B cell (primary cell): ENCODE data around the gene SMTNL2.

Source experiments
- EZH2 ChIP-seq: IDR thresholded peaks from 2 replicates; pipeline ENCODE4 v1.6.1; 2012; ENCODE audit warnings: borderline replicate concordance, low read depth, mild to moderate bottlenecking, moderate library complexity, low read length; ENCODE audit not compliant: insufficient read depth, poor library complexity, severe bottlenecking
- TF ChIP-seq, protein P1 (sequence below): fragments of 200-600 bp; IDR thresholded peaks from one replicate; pipeline ENCODE4 v1.8.0; 2022; ENCODE audit warnings: antibody characterized with exemption, mild to moderate bottlenecking

DNA sequence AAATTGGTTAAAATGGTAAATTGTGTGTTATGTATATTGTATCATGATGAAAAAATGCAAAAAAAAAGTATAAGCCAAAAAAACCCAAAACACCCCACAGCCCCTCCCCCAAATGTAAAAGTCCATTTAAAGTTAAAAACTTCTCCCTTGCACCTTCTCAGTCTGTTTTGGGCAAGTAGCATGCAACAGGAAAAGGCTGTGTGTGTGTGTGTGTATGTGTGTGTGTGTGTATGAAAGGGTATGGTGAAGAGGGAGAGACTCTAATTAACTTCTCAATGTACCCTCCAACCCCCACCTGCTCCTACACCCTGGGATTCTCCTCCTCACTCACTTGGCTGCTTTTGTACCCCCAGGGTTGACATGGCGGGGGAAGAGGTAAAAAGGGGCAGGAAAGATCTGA is 14.7 kb upstream of the SMTNL2 start:
- TF ChIP-seq EZH2 = no peak
- TF ChIP-seq, protein P1, sequence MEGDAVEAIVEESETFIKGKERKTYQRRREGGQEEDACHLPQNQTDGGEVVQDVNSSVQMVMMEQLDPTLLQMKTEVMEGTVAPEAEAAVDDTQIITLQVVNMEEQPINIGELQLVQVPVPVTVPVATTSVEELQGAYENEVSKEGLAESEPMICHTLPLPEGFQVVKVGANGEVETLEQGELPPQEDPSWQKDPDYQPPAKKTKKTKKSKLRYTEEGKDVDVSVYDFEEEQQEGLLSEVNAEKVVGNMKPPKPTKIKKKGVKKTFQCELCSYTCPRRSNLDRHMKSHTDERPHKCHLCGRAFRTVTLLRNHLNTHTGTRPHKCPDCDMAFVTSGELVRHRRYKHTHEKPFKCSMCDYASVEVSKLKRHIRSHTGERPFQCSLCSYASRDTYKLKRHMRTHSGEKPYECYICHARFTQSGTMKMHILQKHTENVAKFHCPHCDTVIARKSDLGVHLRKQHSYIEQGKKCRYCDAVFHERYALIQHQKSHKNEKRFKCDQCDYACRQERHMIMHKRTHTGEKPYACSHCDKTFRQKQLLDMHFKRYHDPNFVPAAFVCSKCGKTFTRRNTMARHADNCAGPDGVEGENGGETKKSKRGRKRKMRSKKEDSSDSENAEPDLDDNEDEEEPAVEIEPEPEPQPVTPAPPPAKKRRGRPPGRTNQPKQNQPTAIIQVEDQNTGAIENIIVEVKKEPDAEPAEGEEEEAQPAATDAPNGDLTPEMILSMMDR = no peak
